ENCODE measurements around the gene MTSS2.

The MTSS2 gene

DNA sequence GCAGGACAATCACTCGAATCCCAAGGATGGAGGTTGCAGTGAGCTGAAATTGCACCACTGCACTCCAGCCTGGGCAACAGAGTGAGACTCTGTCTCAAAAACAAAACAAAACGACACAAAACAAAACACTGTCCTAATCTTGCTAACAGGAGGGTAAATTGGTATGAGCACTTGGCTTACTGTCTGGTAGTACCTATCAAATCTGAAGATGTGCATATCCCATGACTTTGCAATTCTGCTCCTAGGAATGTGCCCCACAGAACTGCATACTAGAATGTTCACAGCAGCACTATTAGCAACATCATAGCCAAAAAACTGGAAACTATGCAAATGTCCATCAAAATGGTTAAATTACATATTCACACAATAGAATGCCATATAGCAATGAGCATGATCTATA is 15.7 kb downstream of the MTSS2 start:
- DNase-seq (ENCODE audit: low spot score) = no peak

DNA sequence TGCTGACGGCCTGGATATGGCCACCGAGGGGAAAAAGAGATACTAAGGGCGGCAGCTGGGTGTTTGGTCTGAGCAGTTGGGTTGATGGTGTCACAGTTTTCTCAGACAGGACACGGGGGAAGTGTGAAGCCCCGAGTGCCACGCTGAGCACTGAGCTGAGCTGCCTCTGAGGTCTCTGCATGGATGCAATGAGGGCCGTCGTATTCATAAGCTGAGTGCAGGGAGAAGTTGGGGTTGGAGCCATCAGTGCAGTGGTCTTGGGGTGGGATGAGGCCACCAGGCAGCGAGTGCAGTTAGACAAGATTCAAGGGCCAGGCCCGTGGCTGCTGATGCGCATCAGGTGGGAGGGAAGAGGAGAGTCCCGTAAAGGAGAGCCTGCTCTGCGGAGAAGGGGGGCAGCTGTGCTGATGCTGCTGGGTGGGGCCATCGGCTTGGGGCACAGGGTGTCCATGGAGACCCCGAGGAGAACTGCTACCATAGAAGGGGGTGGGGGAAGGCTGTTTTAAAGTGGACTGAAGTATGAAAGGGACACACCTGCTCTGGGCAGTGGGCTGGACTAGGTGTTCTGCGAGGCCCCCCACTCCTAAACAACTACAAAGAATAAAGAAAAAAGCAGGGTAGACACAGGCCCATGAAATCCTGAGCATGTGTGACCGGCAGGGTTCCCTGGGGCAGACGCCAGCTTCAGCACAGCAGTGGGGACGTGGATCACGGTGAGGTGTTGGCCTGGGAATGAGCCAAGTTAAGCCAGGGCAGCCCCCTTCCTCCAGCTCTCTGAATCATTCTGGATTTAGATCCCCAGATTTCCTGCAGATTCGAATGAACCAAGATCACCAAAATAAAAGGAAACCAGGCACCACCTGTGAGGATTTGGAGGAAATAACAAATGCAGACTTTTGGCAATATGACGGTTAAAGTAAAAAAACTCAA is 19.8 kb downstream of the MTSS2 start:
- peak; percentile 1 for DNase-seq (ENCODE audit: low spot score)

DNA sequence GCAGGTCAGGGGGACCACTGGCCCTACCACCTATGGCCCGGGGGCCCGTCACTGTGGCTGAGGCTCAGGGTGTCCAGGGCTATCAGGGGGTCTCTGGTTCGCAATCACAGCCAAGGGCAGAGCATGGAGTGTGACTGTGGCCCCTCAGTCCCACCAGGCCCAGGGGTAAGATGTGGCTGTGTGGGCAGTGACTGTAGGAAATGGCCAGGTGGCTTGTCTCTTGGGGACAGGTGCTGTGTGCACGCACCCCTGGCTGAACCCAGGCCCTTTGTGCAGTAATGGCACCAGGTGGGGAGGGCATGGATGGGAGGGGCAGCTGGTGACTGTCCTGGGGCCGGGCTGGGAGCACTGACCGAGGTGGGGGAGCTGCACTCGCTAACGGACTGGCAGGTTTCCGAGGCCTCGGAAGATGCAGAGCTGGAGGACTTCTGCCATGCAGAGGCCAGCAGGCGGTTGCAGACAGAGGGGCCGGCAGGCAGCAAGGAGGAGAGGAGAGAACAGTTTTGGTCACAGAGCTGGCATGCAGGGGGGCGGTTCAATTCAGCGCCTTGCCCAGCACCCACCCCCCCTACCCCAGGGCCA is 20.6 kb downstream of the MTSS2 start:
- peak; percentile 3 for DNase-seq (ENCODE audit: low spot score)

DNA sequence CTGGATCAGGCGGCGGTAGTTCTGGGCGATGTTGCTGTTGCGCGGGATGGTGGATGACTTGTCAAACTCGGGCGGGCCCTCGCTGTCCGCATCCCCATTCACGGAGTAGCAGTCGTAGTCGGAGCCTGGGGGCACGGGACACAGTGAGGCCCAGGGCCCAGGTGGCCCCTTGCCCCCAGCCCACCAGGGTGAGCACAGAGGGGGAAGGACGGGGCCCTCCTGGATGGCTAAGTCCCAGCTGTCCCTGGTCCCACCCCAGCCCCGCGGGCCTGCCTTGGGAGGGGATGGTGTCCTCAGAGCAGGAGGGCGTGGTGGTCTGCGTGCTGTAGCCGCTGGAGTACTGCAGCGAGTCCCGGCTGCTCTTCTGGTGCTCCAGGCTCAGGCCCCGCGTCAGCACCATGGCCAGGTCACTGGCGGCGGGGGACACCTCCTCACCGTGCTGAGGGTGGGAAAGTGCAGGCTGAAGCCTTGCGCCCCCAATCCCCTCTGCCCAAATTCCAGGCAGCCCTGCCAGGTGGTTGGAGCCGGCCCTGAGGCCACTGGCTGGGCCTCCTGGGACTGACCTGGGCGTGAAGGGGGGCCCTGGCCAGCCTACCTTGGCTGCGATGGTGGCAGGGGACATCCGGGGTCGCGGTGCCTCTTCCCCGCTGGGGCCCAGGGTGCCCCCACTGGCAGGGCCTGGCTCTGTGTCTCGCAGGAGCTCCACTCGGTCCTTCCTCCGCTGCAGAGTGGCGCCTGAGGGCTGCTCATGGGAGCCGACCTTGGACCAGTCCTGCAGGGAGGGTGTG is 21.3 kb downstream of the MTSS2 start:
- peak; percentile 5 for DNase-seq (ENCODE audit: low spot score)

DNA sequence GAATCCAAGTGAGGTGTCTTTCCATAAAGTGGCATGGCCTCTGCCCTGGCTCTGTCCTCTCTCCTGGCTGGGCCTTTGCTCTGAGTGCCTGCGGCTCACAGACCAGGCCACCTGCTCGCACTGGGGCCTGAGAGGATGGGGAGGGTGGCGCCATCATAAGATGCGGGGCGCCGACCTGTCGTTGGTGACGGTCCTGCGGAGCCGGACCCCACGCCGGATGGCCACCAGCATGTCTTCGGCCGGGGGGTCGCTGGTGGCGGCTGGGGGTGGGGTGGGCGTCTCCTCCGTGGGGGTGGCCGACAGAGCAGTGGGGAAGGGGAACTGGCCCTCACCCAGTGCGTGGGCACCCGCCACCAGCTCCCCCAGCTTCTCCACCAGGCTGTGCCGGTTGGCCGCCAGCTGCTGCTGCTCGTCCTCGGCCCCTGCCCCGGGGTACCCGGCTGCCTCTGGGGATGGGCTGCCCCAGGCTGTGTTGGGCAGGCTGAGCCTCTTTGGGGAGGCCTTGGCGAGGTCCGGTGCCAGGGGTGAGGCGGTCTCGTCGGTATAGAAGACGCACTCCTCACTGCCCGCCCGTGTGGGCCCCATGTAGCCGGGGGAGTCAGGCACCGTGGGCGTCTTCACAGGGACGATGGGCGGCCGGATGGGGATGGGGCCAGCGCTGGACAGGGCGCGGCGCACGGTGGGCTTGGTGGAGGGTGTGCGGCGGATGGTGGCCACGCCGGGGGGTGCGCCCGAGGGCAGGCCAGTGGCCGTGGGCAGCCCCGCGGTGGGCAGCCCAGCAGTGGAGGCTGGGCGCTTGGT is 22.1 kb downstream of the MTSS2 start:
- peak; percentile 6 for DNase-seq (ENCODE audit: low spot score)

DNA sequence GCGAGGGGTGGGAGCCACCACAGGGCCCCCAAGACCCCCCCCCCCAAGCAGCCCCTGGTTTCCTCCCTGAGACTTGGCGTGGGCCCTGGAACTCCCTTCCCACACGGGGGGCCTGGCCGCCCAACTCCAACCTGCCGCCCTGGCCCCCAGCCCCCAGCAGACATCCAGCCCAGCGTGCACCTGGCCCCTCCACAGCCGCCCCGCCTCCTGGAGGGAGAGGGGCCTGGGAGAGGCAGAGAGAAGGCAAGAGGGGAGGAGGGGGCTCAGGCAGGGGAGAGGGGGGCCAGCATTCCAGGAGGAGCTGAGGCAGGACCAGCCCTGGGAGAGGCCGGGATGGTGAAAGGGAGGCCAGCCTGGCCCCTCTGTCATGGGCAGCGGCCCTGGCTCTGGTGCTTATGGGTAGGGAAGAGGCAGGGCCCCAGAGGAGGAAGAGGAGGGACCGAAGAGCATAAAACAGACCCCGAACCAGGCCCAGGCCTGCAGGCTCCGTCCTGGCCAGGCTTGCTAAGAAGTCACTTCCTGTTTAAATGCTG is 22.8 kb downstream of the MTSS2 start:
- peak; percentile 6 for DNase-seq (ENCODE audit: low spot score)

DNA sequence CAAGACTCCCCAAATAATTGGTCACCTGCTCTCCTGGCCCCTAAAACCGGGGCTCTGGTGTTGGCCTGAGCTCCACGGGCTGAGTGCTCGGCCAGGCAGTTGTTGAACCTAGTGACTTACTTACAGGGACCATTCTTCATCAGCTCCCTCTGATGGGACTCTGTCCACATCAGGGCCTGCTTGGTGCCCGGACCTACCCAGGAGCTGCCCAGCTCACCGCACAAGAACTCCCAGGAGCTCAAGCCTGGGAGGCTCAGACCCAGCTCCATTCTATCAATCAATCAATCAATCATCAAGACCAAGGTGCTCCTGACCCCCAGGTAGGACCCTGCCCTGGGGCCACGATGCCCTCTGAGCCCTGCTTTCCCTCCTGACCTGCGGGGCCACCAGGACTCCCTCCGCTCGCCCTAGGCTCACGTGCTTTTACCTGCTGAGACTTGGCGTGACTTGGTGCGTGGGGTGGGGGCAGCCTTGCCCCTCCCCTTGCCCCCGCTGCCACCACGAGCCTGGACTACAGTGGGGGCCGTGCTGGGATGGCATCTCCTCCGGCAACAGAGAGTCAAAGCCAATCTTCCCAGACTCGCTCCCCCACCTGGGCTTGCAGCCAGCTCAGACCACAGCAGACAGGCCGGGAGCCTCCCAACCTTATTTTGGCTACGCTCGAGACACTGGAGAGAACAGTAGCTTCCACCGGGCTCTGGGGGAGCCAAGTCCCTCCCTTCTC is 23.8 kb downstream of the MTSS2 start:
- peak; percentile 28 for DNase-seq (ENCODE audit: low spot score)

DNA sequence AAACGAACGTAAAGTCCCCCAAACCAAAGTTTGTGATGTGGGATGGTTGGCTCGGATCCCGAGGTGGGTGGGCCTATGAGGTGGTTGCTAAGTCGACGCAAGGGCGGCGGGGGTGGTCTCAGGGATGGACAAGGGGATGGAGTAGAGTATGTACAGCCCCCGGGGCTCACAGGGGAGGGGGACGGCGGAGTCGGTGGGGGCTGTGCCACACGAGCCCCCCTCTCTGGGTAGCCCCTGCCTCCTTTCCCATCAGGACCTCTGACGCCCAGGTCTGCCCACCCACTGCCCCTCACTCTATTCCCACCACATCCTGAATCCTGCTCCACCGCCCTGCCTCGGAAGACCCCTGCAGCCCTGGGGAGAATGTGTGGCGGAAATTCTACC is 24.3 kb downstream of the MTSS2 start:
- peak; percentile 16 for DNase-seq (ENCODE audit: low spot score)

DNA sequence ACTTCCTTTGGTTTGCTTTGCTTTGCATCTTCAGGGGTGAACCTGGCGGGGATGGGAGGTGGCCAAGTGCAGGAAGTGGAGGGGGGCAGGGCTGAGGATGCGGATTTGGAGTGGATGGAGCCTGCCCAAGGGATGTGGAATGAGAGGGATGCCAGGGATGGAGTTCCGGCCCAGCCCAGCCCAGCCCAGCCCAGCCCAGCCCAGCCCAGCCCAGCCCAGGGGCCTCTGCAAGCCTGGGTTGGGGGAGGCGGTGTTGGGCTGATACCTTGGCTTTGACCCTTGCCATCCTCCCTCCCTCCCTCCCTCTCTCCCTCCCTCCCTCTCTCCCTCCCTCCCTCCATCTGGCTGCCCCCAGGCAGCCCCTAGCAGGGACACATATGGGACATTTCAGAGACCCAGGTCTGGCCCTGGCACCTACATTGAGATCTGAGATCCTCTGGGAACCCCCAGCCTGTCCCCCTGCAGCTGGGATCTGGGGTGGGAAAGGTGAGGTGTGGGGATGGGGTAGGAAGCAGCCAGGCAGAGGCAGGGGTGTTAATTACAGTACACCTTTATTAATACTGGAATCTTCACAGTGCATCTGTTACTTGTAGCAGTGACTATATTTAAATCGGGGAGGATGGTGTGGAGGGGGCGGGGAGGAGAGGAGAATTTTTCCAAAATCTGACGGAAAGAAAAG is 25.0 kb downstream of the MTSS2 start:
- peak; percentile 47 for DNase-seq (ENCODE audit: low spot score)

DNA sequence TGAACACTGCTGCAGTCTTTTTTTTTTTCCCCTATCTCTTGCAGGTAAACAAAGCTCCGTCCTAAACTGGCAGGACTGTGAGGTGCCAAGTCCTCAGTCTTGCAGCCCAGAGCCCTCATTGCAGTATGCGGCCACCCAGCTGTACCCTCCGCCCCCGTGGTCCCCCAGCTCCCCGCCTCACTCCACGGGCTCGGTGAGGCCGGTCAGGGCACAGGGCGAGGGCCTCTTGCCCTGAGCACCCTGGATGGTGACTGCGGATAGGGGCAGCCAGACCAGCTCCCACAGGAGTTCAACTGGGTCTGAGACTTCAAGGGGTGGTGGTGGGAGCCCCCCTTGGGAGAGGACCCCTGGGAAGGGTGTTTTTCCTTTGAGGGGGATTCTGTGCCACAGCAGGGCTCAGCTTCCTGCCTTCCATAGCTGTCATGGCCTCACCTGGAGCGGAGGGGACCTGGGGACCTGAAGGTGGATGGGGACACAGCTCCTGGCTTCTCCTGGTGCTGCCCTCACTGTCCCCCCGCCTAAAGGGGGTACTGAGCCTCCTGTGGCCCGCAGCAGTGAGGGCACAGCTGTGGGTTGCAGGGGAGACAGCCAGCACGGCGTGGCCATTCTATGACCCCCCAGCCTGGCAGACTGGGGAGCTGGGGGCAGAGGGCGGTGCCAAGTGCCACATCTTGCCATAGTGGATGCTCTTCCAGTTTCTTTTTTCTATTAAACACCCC is 25.7 kb downstream of the MTSS2 start:
- DNase-seq (ENCODE audit: low spot score) = peak; percentile 16

DNA sequence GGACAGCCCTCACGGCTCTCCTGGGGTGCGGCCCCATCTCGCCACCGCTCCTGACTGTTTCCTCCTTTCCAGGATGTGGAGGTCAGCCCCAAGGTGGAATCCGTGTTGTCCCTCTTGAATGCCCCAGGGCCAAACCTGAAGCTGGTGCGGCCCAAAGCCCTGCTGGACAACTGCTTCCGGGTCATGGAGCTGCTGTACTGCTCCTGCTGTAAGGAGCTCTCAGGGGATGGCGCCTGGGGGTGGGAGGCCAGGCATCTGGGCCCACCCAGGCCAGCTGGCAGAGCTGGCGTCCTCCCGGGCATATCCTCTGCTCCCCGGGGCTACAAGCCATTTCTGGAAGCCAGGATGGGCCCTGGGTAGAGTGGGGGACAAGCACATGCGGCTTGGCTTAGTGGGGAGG is 26.3 kb downstream of the MTSS2 start:
- peak; percentile 17 for DNase-seq (ENCODE audit: low spot score)

DNA sequence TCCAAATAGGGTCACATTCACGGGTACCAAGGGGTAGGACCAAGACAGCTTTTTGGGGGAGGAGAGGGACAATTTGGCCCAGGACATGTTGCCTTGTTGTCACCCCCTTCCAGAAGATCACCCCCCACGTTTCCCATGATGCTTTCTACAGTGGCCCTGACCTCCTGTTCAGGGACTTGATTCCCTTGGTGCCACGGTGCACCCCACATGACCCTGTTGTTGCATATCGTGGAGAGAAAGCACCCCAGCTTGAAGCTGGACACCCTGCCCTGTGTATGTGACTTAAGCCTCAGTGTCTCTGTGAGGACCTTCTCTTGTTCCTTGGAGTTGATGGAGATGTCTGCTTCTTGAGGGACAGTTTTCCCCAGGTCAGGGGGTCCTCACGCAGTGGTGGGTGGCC is 26.9 kb downstream of the MTSS2 start:
- peak; percentile 6 for DNase-seq (ENCODE audit: low spot score)

DNA sequence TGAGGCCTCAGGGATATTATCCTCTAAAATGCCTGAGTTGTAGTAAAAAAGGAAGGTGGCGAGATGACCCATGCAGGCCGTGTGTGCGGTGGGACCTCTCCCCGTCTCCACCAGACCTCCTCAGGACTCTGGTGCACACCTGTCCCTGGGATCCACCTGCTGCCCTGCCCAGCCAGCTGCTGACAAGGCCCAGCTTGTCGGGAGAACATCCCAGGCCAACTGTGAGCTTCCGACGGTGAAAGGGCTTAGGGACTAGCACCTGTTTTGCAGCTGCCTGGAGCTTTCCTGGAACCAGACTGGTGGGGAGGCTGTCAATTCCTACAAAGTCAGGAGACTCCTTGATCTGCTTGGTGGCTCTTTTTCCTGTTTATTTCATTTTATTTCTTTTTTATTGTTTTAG is 27.9 kb downstream of the MTSS2 start:
- DNase-seq (ENCODE audit: low spot score) = no peak

DNA sequence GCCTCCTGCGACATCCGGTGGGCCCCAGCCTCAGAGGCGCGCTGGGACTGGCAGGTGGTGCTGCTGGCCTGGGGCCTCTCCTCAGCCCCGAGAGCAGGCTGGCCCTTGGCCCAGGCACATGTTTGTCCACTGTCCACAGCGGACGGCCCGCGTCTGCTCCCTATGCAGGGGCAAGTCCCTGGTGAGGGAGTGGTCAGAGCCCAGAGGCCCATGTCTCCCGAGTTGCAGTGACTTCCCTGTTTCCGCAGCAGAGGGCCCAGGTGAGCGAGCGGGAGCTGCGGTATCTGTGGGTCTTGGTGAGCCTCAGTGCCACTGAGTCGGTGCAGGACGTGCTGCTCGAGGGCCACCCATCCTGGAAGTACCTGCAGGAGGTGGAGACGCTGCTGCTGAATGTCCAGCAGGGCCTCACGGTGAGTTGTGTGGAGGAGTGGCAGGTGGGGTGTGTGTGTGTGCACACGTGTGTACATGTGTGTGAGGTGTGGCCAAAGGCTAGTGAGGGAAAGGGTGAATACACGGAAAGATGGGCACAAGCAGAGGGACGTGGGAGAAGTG is 29.1 kb downstream of the MTSS2 start:
- no peak for DNase-seq (ENCODE audit: low spot score)

DNA sequence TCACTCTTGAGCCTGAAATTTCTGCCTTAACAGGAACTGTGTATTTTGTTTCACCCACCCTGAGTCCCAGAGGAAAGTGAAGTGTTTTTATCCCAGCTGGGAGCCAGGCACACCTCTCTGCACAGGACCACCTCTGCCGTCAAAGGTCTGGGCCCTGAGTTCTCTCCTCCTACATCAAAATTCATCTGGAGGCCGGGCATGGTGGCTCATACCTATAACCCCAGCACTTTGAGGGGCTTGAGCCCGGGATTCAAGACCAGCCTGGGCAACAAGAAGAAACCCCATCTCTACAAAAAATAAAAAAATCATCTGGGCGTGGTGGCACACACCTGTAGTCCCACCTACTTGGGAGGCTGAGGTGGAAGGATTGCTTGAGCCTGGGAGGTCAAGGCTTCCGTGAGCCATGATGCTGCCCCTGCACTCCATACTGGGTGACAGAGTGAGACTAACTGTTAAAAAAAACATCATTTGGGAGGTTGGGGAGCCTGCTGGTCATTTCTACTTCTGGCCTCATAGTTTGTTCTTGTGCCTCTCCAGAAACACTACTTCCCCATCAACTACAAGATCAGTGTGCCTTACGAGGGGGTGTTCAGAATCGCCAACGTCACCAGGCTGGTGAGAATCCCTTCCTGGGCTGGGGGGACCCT is 29.7 kb downstream of the MTSS2 start:
- DNase-seq (ENCODE audit: low spot score) = no peak

DNA sequence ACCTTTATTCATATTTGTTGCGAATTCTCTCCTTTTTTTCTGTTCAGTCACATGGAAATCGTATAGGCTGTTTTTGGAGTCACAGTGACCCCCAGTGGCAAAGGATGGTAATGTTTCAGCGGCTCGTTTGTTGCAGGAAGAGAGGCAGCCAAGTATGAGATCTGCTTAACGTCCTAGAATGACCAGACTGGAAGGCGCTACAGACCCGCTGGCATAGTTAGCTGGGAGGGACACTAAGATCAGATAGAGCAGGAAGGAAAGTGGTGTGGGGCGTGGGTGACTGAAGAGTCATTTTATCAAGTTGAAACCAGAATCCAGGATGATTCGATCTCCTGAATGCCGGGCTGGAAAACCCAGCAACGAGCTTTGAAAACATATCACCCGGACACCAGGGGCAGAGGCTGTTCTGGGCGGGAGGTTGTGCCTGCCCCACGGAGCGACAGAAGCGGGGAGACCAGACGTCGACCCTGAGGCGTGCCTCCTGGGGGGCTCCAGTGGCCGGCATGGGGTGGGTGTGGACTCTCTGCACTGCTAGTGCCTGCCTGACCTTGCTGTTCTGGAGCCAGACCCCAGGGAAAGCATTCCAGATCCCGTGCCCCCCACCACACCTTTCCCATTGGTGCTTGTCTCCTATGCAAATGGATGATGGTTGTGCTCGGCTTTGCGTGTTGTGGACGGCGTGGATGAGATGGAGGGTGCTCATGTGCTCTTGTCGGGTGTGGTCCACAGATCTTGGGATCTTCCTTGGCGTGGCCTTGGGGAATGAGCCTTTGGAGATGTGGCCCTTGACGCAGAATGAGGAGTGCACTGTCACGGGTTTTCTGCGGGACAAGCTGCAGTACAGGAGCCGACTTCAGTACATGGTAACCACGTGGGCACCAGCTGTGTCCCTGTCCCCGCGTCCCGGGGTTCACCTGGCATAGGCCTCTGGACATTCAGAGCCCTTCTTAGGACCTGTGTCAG is 31.8 kb downstream of the MTSS2 start:
- DNase-seq (ENCODE audit: low spot score) = peak; percentile 85

DNA sequence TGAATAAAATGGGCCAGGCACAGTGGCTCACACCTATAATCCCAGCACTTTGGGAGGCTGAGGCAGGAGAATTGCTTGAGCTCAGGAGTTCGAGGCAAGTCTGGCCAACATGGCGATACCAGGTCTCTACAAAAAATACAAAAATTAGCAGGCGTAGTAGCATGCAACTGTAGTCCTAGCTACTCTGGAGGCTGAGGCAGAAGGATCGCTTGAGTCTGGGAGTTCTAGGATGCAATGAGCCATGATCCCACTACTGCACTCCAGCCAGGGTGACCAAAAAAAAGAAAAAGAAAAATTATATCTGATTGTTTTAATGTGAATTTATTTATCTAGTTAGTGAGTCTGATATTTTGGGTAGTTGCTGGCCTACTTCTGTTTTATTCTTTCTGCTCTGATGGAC is 32.4 kb downstream of the MTSS2 start:
- no peak for DNase-seq (ENCODE audit: low spot score)

DNA sequence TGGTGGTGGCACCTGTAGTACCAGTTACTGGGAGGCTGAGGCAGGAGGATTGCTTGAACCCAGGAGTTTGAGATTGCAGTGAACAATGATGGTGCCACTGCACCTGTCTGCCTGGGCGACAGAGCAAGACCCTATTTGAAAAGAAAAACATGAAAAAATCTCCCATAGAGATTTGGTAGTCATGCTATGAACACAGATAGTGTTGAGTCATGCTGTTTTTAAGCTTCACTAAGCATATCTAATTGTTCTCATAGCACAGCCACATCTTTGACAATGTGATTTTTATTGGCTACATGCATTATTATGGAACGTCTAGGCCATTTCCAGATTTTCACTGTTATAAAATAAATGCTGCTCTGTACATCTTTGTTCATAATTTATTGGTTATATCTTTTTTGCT is 33.5 kb downstream of the MTSS2 start:
- no peak for DNase-seq (ENCODE audit: low spot score)
